Measurements from ENCODE around the gene CDK6. TPM values are rescaled to one million over a fixed set of nuclear protein-coding genes. Genes with fewer than 3 reads are reported as not detected.

CDK6 gene
- total and polyA plus RNA-seq, 9 of the 15 experiments (the other 6 are each of a cell fraction or from before 2014, with no cell fraction given), result 7.6 to 109 (median 44.4) TPM

DNA sequence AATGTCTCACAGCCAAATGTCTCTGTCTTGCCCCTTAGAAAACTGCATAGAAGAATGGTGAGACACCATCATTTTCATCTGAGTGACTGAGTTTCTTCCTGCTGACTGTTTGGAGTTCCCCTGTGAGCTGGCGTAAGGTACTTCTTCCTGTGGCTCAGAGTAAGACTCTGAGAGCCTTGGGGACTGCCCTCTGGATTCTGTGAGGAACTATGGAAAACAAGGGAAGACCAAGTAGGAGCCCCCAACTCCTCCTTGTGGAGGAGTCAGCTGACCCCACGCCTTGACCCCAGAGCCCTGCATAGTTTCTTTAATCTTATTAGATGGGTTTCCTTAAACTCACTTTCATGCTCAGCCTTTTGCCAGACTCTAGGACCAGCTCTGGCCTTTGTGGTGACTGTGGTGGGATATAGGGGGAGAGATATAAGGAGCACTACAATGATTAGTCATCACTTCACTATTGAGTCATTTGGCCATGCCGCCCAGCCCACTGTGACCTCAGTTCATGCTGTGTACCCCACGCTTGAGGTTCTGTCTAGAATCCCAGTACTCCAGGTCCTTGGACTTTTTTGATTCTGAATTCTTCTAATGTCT lies 194.4 kb downstream of the CDK6 start (continued):
- TF ChIP-seq ARID1B (IDR thresholded peaks at IDR 0.05) (peak; percentile 16; the same call in 1 of the 2 replicates), ZNF766 (CRISPR knock-in tag; conservative IDR thresholded peaks at IDR 0.05) (no peak), PHF20 (IDR thresholded peaks at IDR 0.05; ENCODE audit: partially characterized antibody) (no peak), RBM25 (IDR thresholded peaks at IDR 0.05; ENCODE audit: low read depth, low read length, severe bottlenecking) (no peak), GTF2A2 (tag; IDR thresholded peaks at IDR 0.05) (no peak), NCOA6 (IDR thresholded peaks at IDR 0.05) (no peak), MECOM (CRISPR knock-in tag; IDR thresholded peaks at IDR 0.05) (no peak), JUND (IDR thresholded peaks at IDR 0.05; ENCODE audit: borderline replicate concordance, low read depth, low read length) (peak; percentile 50; the same call in 1 of the 2 replicates), JUND (tag; IDR thresholded peaks at IDR 0.05; ENCODE audit: borderline replicate concordance, low read depth, low read length) (no peak), FOSL1 (tag; conservative IDR thresholded peaks at IDR 0.05) (peak; percentile 61), TARDBP (IDR thresholded peaks at IDR 0.05) (no peak), JUN (IDR thresholded peaks at IDR 0.05; ENCODE audit: borderline replicate concordance, low read depth, low read length) (peak; percentile 20; the same call in 1 of the 2 replicates), JUN (CRISPR knock-in tag; IDR thresholded peaks at IDR 0.05; ENCODE audit: borderline replicate concordance) (no peak), GABPB2 (CRISPR knock-in tag; conservative IDR thresholded peaks at IDR 0.05) (no peak)
- TF ChIP-seq, protein P1, sequence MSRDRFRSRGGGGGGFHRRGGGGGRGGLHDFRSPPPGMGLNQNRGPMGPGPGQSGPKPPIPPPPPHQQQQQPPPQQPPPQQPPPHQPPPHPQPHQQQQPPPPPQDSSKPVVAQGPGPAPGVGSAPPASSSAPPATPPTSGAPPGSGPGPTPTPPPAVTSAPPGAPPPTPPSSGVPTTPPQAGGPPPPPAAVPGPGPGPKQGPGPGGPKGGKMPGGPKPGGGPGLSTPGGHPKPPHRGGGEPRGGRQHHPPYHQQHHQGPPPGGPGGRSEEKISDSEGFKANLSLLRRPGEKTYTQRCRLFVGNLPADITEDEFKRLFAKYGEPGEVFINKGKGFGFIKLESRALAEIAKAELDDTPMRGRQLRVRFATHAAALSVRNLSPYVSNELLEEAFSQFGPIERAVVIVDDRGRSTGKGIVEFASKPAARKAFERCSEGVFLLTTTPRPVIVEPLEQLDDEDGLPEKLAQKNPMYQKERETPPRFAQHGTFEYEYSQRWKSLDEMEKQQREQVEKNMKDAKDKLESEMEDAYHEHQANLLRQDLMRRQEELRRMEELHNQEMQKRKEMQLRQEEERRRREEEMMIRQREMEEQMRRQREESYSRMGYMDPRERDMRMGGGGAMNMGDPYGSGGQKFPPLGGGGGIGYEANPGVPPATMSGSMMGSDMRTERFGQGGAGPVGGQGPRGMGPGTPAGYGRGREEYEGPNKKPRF (IDR thresholded peaks at IDR 0.05; ENCODE audit: low read depth, low read length), result no peak

Data from K562 (cell line).